ENCODE data around the gene FHDC1.

DNA sequence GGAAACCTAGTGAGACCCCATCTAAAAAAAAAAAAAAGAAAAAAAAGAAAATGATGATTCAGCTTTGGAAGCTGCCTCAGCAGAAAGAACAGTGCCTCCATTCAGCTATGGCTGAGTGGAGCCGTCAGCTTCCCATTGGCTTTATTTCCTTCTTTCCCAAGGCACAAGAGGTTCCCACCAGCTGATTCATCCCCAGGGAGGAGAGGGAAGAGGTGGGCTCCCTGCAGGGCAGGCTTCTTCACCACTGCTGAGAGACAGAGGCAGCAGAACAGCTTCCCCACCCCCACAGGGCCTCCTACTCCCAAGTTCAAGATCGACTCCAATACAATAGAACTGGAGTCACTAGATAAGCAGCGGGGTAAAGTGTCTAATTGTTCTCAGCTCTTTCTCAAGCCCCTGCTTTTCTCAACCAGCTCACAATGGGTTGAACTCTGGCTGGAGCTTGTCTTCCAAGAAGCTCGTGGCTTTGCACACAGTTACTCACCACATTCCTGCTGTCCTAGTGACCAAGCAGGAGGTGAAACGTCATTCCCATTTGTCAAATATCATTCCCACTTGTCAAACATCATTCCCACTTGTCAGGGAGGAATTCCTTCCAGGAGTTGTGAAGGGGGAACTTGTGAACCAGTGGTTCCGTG is 47.8 kb downstream of the FHDC1 start:
- TF ChIP-seq, protein P1, sequence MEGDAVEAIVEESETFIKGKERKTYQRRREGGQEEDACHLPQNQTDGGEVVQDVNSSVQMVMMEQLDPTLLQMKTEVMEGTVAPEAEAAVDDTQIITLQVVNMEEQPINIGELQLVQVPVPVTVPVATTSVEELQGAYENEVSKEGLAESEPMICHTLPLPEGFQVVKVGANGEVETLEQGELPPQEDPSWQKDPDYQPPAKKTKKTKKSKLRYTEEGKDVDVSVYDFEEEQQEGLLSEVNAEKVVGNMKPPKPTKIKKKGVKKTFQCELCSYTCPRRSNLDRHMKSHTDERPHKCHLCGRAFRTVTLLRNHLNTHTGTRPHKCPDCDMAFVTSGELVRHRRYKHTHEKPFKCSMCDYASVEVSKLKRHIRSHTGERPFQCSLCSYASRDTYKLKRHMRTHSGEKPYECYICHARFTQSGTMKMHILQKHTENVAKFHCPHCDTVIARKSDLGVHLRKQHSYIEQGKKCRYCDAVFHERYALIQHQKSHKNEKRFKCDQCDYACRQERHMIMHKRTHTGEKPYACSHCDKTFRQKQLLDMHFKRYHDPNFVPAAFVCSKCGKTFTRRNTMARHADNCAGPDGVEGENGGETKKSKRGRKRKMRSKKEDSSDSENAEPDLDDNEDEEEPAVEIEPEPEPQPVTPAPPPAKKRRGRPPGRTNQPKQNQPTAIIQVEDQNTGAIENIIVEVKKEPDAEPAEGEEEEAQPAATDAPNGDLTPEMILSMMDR (IDR thresholded peaks at IDR 0.05; ENCODE audit: low read depth, low read length), result no peak
- TF ChIP-seq EZH2phosphoT487 (IDR thresholded peaks at IDR 0.05; ENCODE audit: low read depth), result no peak
